K562 (cell line): ENCODE measurements around the gene ZNF358. TPM values are rescaled to one million over a fixed set of nuclear protein-coding genes. Genes with fewer than 3 reads are reported as not detected.

Experiments
- BMI1 ChIP-seq: fragments of 150-350 bp; IDR thresholded peaks from 2 replicates; pipeline ENCODE4 v1.6.1; 2014; ENCODE audit warnings: low read length
- EP400 ChIP-seq: fragments of 450-650 bp; IDR thresholded peaks from 2 replicates; pipeline ENCODE4 v1.6.1; 2017; ENCODE audit warnings: antibody characterized with exemption, mild to moderate bottlenecking, moderate library complexity
- FOXP1 ChIP-seq: sonication (generic); formaldehyde crosslinking; IDR thresholded peaks from 2 replicates; pipeline ENCODE4 v1.8.0; 2022; ENCODE audit warnings: mild to moderate bottlenecking, missing genetic modification reagents
- GTF2E2 ChIP-seq: fragments of 200-800 bp; sonication (Bioruptor generic); IDR thresholded peaks from 2 replicates; pipeline ENCODE4 v1.6.1; 2016; ENCODE audit warnings: missing genetic modification characterization, missing compliant biosample characterization
- JUN ChIP-seq, 2 experiments: sonication (generic) in 1 of 2; formaldehyde crosslinking in 1 of 2; IDR thresholded peaks; 2 replicates each; pipeline versions ENCODE4 v1.6.1 to v1.8.0; 2012 to 2022; ENCODE audit warnings: borderline replicate concordance in 2 of 2, mild to moderate bottlenecking in 2 of 2, improper control_type of control experiment in 1 of 2, low read depth in 1 of 2, low read length in 1 of 2, missing genetic modification reagents in 1 of 2
- JUND ChIP-seq, 2 experiments: IDR thresholded peaks; 2 replicates in 1 of 2; 3 replicates in 1 of 2; pipeline ENCODE4 v1.6.1; 2011; ENCODE audit warnings: borderline replicate concordance in 2 of 2, low read depth in 2 of 2, low read length in 2 of 2, improper control_type of control experiment in 1 of 2, missing biosample characterization in 1 of 2, missing genetic modification characterization in 1 of 2, missing genetic modification reagents in 1 of 2
- MTA1 ChIP-seq: fragments of 450-650 bp; IDR thresholded peaks from 2 replicates; pipeline ENCODE4 v1.6.1; 2017; ENCODE audit warnings: borderline replicate concordance
- POLR2AphosphoS5 ChIP-seq: IDR thresholded peaks from 2 replicates; pipeline ENCODE4 v1.6.1; 2011; ENCODE audit warnings: mild to moderate bottlenecking, low read depth, low read length, moderate library complexity; ENCODE audit not compliant: control insufficient read depth, insufficient read depth
- SAP30 ChIP-seq: fragments of 200-600 bp; sonication (generic); IDR thresholded peaks from 2 replicates; pipeline ENCODE4 v1.6.1; 2012; ENCODE audit warnings: borderline replicate concordance, low read depth, mild to moderate bottlenecking, moderate library complexity, low read length, control low read depth, inconsistent platforms; ENCODE audit not compliant: insufficient read depth, poor library complexity, severe bottlenecking
- SIN3A ChIP-seq, 2 experiments: fragments of 150-350 bp in 1 of 2; IDR thresholded peaks; 2 replicates each; pipeline ENCODE4 v1.6.1; 2011 to 2016; ENCODE audit warnings: borderline replicate concordance in 2 of 2, low read depth in 2 of 2, low read length in 2 of 2, mild to moderate bottlenecking in 2 of 2, moderate library complexity in 2 of 2; ENCODE audit not compliant: control insufficient read depth in 1 of 2
- YY1 ChIP-seq, 3 experiments: IDR thresholded peaks; 2 replicates each; pipeline ENCODE4 v1.6.1; 2011; ENCODE audit warnings: low read length in 2 of 3, mild to moderate bottlenecking in 2 of 3, moderate library complexity in 2 of 3, borderline replicate concordance in 1 of 3, control low read depth in 1 of 3, low read depth in 1 of 3; ENCODE audit not compliant: insufficient read depth in 3 of 3, insufficient replicate concordance in 2 of 3, control insufficient read depth in 1 of 3, insufficient read length in 1 of 3; ENCODE audit errors: extremely low read depth in 1 of 3
- ZBTB7A ChIP-seq: IDR thresholded peaks from 2 replicates; pipeline ENCODE4 v1.6.1; 2011; ENCODE audit warnings: low read depth, mild to moderate bottlenecking, low read length, moderate library complexity, borderline replicate concordance; ENCODE audit not compliant: control insufficient read depth
- ZNF165 ChIP-seq: fragments of 250-450 bp; sonication (Bioruptor Pico); IDR thresholded peaks from 2 replicates; pipeline ENCODE4 v1.4.0; 2020; ENCODE audit warnings: borderline replicate concordance
- polyA plus RNA-seq, 8 experiments: library from polyadenylated mRNA; depleted of rRNA in 4 of 8; stranded (reverse) in 5 of 8; unstranded in 3 of 8; fragments of >200 nt; fragmentation: Nextera tagmentation in 2 of 8; fragmentation: Illumina TruSeq in 1 of 8; extraction: Ambion mirVana in 2 of 8; extraction: Trizol in 1 of 8; gene quantifications; 2 replicates each; pipeline versions ENCODE4 v1.2.1 to v1.2.3, GENCODE V29; 2011 to 2014; ENCODE audit warnings: inconsistent platforms in 1 of 8, missing spikeins in 1 of 8
- total RNA-seq, 7 experiments: library from RNA; depleted of rRNA in 6 of 7; stranded (reverse); fragments of >200 nt in 6 of 7; fragmentation: Illumina TruSeq in 2 of 7; extraction: Trizol in 2 of 7; gene quantifications; 2 replicates each; pipeline versions ENCODE4 v1.2.1 to v1.2.3, GENCODE V29; 2011 to 2021; ENCODE audit warnings: low replicate concordance in 1 of 7
- TF ChIP-seq, protein P1 (sequence below), 2 experiments: fragments of 450-650 bp; conservative IDR thresholded peaks; 2 replicates each; pipeline ENCODE4 v1.6.1; 2017; ENCODE audit warnings: mild to moderate bottlenecking in 2 of 2, moderate library complexity in 2 of 2
- TF ChIP-seq, protein P2 (sequence below), 2 experiments: fragments of 450-650 bp in 1 of 2; sonication (generic) in 1 of 2; formaldehyde crosslinking in 1 of 2; IDR thresholded peaks in 1 of 2; conservative IDR thresholded peaks in 1 of 2; 2 replicates each; pipeline versions ENCODE4 v1.6.1 to v1.8.1; 2016 to 2023; ENCODE audit warnings: mild to moderate bottlenecking in 2 of 2, moderate library complexity in 2 of 2, inconsistent platforms in 1 of 2, missing genetic modification reagents in 1 of 2
- TF ChIP-seq, protein P3 (sequence below): IDR thresholded peaks from 2 replicates; pipeline ENCODE4 v1.6.1; 2014; ENCODE audit warnings: antibody characterized with exemption
- TF ChIP-seq, protein P4 (sequence below), 2 experiments: IDR thresholded peaks; 2 replicates each; pipeline ENCODE4 v1.6.1; 2011; ENCODE audit warnings: borderline replicate concordance in 1 of 2, control low read depth in 1 of 2, low read depth in 1 of 2, low read length in 1 of 2, mild to moderate bottlenecking in 1 of 2, mixed read lengths in 1 of 2, moderate library complexity in 1 of 2; ENCODE audit not compliant: insufficient read depth in 1 of 2, insufficient read length in 1 of 2, poor library complexity in 1 of 2, severe bottlenecking in 1 of 2; ENCODE audit errors: extremely low read depth in 1 of 2

The ZNF358 gene
- total and polyA plus RNA-seq, 9 of the 15 experiments (the other 6 are each of a cell fraction or from before 2014, with no cell fraction given) = 0.04 to 17.2 (median 4.9) TPM

DNA sequence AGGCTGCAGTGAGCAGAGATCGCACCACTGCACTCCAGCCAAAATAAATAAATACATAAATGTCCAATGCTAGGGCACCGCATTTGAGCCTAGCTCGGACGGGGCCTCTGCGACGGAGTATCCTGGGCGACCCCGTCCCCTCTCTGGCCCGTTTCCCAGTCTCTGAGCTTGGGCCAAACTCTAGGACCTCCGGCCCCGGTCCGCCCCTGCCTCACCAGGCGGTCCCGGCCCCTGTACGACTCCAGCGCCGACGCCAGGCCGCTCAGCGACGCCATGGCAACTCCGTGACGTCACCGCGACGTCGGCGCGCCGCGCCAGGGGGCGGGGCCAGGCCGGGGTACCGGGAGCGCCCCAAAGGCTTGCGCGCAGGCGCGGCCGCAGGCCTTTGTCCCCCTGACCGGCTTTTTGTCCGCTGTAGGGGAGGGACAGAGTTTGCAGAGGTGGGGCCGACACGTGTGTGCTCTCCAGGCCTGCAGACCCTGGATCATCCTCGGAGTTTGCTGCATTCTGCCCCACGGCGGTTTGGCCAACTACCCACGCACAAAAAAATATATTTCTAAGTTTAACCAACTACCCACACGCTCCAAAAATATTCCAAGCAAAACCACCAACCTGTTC lies 27.1 kb upstream of the ZNF358 start, which contains the start of gene PEX11G (continued):
- TF ChIP-seq YY1 (IDR thresholded peaks at IDR 0.05; ENCODE audit: borderline replicate concordance in 1 of 3, control insufficient read depth in 1 of 3, extremely low read depth in 1 of 3, insufficient read depth in 3 of 3, insufficient read length in 1 of 3, insufficient replicate concordance in 2 of 3, low read depth in 1 of 3, low read length in 2 of 3) = peak in 2 of 3 experiments; percentile 81 to 91
- peak; percentile 27 to 57; a peak in 1 of 4 replicates for TF ChIP-seq SIN3A (IDR thresholded peaks at IDR 0.05; ENCODE audit: borderline replicate concordance in 2 of 2, control insufficient read depth in 1 of 2, low read depth in 2 of 2, low read length in 2 of 2)
- TF ChIP-seq FOXP1 (CRISPR knock-in tag) = 0 out of 2 replicates have a peak, but pooled peaks have one; percentile 13
- TF ChIP-seq EP400 = 0 out of 2 replicates have a peak, but pooled peaks have one; percentile 9
- TF ChIP-seq, protein P1, sequence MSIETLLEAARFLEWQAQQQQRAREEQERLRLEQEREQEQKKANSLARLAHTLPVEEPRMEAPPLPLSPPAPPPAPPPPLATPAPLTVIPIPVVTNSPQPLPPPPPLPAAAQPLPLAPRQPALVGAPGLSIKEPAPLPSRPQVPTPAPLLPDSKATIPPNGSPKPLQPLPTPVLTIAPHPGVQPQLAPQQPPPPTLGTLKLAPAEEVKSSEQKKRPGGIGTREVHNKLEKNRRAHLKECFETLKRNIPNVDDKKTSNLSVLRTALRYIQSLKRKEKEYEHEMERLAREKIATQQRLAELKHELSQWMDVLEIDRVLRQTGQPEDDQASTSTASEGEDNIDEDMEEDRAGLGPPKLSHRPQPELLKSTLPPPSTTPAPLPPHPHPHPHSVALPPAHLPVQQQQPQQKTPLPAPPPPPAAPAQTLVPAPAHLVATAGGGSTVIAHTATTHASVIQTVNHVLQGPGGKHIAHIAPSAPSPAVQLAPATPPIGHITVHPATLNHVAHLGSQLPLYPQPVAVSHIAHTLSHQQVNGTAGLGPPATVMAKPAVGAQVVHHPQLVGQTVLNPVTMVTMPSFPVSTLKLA (conservative IDR thresholded peaks at IDR 0.05) = peak; percentile 65 to 81
- TF ChIP-seq POLR2AphosphoS5 = peak; percentile 48
- peak; percentile 58; the same call in 1 of the 2 replicates for TF ChIP-seq ZBTB7A
- TF ChIP-seq, protein P2, sequence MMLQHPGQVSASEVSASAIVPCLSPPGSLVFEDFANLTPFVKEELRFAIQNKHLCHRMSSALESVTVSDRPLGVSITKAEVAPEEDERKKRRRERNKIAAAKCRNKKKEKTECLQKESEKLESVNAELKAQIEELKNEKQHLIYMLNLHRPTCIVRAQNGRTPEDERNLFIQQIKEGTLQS (IDR thresholded peaks at IDR 0.05) = peak; percentile 94
- TF ChIP-seq, protein P2 (CRISPR knock-in tag; conservative IDR thresholded peaks at IDR 0.05) = peak; percentile 58
- peak; percentile 88 for TF ChIP-seq JUND (IDR thresholded peaks at IDR 0.05; ENCODE audit: borderline replicate concordance, low read depth, low read length)
- TF ChIP-seq JUND (tag; IDR thresholded peaks at IDR 0.05; ENCODE audit: borderline replicate concordance, low read depth, low read length) = no peak; the same call in 2 of the 3 replicates
- no peak for TF ChIP-seq MTA1
- peak; percentile 67; the same call in 1 of the 2 replicates for TF ChIP-seq BMI1
- peak; percentile 82 for TF ChIP-seq JUN (IDR thresholded peaks at IDR 0.05; ENCODE audit: borderline replicate concordance, low read depth, low read length)
- TF ChIP-seq JUN (CRISPR knock-in tag; IDR thresholded peaks at IDR 0.05; ENCODE audit: borderline replicate concordance) = no peak
- TF ChIP-seq, protein P3, sequence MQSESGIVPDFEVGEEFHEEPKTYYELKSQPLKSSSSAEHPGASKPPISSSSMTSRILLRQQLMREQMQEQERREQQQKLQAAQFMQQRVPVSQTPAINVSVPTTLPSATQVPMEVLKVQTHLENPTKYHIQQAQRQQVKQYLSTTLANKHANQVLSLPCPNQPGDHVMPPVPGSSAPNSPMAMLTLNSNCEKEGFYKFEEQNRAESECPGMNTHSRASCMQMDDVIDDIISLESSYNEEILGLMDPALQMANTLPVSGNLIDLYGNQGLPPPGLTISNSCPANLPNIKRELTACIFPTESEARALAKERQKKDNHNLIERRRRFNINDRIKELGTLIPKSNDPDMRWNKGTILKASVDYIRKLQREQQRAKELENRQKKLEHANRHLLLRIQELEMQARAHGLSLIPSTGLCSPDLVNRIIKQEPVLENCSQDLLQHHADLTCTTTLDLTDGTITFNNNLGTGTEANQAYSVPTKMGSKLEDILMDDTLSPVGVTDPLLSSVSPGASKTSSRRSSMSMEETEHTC = no peak
- TF ChIP-seq ZNF165 = no peak
- TF ChIP-seq, protein P4, sequence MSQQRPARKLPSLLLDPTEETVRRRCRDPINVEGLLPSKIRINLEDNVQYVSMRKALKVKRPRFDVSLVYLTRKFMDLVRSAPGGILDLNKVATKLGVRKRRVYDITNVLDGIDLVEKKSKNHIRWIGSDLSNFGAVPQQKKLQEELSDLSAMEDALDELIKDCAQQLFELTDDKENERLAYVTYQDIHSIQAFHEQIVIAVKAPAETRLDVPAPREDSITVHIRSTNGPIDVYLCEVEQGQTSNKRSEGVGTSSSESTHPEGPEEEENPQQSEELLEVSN (IDR thresholded peaks at IDR 0.05; ENCODE audit: borderline replicate concordance in 1 of 2, extremely low read depth in 1 of 2, insufficient read depth in 1 of 2, insufficient read length in 1 of 2, low read depth in 1 of 2, low read length in 1 of 2, poor library complexity in 1 of 2, severe bottlenecking in 1 of 2) = peak; percentile 22 to 45
- peak; percentile 33 for TF ChIP-seq SAP30
- 0 out of 2 replicates have a peak, but pooled peaks have one; percentile 49 for TF ChIP-seq GTF2E2 (tag)
